NK-92 treated with Interleukin-12 subunit alpha and Interleukin-12 subunit beta, amount 100 ng/mL, for 24 hours (cell line): Measurements from ENCODE around the gene ANKRD52.
A peak's percentile ranks its signal among the peaks of the same experiment; 100 is the strongest.
"Not testable (repeated sequence)": the region's sequence is repeated elsewhere in the genome, so short reads cannot be mapped to it uniquely, and the experiment has no call there.

Source experiments
- DNase-seq: peaks from one replicate; lab custom pipeline; 2025; lab: John Stamatoyannopoulos, UW

The ANKRD52 gene

DNA sequence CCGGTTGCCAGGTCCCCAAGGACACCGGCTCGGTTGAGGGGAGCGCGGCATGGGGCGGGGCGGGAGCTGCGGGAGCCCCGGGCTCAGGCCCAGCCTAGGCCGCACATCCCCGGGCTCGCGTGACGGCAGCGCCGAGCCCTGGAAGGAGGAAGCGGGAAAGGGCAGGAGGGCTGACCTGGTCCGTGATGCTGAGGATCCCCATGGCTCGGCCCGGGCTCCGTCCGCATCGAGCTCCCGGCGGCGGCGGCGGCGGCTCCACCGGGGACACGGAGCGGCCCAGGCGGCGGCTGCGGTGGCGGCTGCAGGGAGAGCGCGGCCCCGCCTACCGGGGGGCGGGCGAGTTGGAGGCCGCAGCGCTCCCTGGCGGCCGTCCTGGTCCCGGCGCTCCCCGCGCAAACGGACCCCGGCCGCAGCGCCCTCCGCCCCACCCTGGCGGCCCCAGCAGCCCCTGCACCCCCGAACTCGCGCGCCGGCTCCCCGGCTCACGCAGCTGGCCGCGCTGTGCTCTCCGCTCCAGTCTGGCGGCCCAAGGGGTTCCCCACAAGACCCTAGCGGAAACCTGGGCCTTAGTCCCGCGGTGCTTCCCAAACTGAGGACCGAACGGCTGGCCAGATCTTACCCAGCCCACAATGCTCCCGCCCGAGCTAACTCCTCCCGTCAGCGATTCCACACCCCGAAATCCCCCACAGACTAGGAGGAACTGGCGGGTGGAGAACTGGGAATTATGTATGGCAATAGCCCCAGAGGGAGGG is at the start of gene ANKRD52:
ANKRD52 (minus strand) TSS at position 317 of the 752 bp plus-strand sequence; CDS start at position 202, 115 bp downstream.
- peak; percentile 31 for DNase-seq

GRCh38 chr12:56307221-56307965 is 49.2 kb upstream of the ANKRD52 start:
- no peak for DNase-seq

DNA sequence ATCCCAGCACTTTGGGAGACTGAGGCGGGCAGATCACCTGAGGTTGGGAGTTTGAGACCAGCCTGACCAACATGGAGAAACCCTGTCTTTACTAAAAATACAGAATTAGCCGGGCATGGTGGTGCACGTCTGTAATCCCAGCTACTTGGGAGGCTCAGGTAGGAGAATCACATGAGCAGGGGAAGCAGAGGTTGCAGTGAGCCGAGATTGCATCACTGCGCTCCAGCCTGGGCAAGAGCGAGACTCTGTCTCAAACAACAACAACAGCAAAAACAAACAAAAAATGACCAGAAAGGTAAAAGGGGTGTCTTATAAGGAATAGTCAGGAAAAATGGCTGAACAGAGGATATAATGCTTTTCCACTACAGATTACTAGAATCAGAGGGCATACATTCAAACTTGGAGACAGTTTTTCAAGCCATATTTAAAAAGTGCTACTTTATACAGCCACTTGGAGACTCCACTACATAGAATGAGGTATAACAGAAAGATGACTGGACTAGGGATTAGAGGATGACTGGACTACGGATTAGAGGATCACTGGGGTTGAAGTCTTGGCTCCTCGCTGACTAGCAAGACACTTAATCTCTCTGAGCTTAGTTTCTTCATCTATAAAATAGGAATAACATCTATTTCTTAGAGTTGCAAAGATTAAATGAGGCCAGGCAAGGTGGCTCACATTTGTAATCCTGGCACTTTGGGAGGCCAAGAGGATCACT is 46.8 kb upstream of the ANKRD52 start:
- DNase-seq, result no peak

DNA sequence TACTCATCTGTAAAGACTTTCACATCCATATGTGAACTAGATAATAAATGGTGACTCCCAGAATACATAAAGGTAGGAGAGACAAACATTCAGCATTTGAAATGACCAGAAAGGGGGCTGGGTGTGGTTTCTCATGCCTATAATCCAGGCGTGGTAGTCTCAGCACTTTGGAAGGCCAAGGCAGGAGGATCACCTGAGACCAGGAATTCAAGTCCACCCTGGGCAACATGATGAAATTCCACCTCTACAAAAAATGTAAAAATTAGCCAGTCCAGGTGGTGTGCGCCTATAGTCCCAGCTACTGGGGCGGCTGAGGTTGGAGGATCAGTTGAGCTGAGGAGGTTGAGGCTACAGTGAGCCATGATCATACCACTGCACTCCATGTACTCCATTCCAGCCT is 46.1 kb upstream of the ANKRD52 start:
- DNase-seq, result no peak

GRCh38 chr12:56300644-56301464 is 42.7 kb upstream of the ANKRD52 start:
- no peak for DNase-seq

- peak; percentile 96 for DNase-seq
Measured at GRCh38 chr12:56299853-56300643, 41.9 kb upstream of the ANKRD52 start, which contains the start of gene CS. Gene CS (minus strand): TSS chr12:56300330. CDS start chr12:56300201, 129 bp downstream.

DNA sequence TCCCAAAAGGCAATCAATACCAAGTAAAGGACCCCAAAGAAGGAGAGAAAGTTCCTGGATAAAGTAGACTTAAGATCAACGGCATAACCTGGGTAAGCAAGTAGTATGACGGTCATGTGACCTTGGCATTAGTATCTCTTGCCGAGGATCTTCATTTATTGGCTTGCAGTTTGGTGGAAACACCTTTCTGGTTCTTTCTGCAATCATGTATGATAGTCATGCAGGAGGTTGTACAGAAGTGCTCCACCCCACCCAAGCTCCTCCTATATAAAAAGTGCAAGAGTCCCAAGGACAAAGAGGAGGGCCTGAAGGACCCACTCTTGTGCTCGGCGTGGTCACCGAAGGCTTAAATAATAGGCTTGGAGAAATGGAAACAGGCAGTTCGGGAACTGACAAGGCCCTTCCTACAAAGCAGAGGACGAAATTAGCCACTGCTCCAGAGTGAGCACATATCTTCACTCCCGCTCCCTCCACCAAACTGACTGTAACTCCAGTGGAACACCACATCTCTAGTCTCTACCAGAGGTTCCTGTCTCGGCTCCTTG is 41.2 kb upstream of the ANKRD52 start:
- no peak for DNase-seq

- no peak for DNase-seq
Measured at GRCh38 chr12:56298828-56299227, 40.6 kb upstream of the ANKRD52 start.

- no peak for DNase-seq
Measured at GRCh38 chr12:56297400-56297799, 39.2 kb upstream of the ANKRD52 start.

DNA sequence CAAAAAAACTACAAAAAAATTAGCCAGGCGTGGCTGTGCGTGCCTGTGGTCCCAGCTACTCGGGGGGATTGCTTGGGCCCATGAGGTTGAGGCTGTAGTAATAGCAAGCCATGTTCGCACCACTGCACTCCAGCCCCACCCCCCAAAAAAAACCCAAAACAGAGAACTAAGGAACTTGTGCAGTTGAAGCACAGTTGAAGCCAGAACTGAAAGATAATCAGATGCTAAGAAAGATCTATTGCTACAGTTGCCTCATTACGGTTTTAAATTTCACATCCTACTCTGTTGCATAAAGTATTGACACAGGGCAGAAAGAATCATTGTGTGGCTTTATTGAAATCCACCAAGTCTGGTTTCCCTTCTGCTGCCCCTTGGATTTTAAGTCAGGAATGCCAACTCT is 38.1 kb upstream of the ANKRD52 start:
- no peak for DNase-seq

DNA sequence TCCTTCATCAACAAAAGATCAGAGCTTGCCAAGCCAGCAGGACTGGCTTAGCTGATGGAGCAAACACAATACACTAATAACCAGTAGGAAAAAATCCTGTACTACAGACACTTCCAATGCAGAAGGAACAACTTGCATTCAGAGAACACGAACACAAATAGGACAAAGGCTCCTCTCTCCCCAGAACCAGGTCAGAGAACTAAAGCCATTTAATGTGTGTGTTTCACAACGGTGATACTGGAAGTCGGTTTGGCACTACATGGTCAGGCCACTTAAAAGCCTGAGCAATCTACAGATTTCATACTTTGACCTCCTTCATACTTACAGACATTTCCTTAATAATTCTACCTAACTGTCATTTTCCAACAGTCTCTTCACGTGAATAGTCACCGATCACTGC is 35.6 kb upstream of the ANKRD52 start:
- no peak for DNase-seq

- DNase-seq, result no peak
Measured at GRCh38 chr12:56288705-56289387, 30.7 kb upstream of the ANKRD52 start.

DNA sequence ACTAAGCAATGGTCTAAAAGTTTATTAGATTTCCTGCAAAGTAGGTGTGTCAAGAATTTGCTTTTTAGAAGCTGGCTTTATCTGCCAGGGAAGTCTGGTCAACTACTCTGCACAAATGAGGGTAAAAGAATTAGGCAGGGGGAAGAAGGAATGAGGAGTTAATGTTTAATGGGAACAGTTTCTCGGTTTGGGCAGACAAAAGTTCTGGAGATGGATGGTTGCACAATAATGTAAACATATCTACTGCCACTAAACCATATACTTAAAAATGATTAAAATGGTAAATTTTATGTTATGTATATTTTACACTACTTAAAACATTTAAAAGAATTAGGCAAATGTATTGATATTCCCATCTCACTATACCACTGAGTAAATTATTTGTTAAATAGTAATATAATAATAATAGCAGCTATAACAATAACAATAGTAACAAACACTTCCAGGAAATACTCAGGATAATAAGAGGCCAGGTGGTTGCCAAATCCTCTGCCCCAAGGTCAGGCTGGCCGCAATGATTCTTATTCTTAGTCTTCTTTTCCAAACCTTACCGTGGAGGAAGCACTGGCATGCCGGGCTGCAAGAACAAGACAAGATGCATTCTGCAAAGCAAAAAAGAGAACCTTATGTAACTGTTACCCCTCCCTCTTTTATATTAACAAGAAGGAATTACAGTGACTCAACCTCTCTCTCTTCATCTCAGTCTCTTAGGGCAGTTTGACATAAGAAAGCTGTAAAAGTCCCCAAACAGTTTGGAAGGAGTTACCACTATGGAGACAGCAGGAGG is 28.1 kb upstream of the ANKRD52 start:
- DNase-seq, result no peak

GRCh38 chr12:56284263-56284662 is 26.1 kb upstream of the ANKRD52 start:
- DNase-seq, result not testable (repeated sequence)

- no peak for DNase-seq
Measured at GRCh38 chr12:56282579-56282978, 24.4 kb upstream of the ANKRD52 start.

GRCh38 chr12:56282030-56282429 is 23.8 kb upstream of the ANKRD52 start:
- no peak for DNase-seq

DNA sequence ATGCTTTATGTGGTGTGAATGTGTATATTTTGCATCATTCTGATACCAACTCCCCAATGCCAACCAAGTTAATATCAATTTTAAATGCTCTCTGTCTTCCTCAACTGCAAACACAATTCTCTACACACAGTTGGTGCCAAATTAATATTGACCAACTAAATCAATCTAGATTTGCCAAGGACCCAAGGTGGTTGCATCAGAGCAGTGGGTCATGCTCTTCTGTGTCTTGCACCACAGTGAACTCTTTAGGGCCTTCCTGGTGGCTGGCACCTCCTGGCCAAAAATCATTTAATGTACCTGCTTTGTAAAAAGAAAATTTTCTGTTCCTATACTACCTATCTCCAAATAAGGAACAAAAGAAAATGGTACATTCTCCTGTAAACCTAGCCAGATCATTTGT is 22.7 kb upstream of the ANKRD52 start:
- no peak for DNase-seq

DNA sequence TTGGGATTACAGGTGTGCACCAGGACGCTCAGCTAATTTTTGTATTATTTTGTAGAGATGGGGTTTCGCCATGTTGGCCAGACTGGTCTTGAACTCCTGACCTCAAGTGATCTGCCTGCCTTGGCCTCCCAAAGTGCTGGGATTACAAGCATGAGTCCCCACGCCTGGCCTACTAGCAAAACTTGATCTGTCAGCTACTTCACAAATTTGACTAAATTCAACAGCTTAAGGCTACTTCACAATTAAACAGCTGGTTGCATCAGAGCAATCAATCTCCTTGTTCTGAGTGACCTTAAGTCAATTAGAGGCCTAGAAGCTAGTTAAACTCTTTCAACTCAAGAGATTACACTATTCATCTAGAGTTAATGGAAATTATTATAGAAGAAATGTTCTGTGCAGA is 20.7 kb upstream of the ANKRD52 start:
- no peak for DNase-seq

DNA sequence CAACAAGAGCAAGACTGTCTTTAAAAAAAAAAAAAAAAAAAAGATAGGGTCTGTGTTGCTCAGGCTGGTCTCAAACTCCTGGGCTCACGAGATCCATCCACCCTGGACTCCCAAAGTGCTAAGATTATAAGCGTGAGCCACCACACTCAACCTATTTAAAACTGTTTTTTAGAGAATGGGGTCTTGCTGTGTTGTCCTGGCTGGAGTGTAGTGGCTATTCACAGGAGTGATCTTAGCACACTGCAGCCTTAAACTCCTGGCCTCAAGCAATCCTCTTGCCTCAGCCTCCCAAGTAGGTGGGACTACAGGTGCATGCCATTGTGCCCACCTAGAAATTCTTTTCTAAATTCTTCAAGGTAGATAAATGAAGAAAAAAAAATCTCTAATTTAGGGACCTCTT is 16.1 kb upstream of the ANKRD52 start:
- DNase-seq, result no peak
